ENCODE results near the gene HEG1. TPM values are rescaled to one million over a fixed set of nuclear protein-coding genes. Genes with fewer than 3 reads are reported as not detected.

The HEG1 gene
- total RNA-seq, 6 experiments from 2014 or later = 3.5 to 14.9 (median 10.8) TPM

DNA sequence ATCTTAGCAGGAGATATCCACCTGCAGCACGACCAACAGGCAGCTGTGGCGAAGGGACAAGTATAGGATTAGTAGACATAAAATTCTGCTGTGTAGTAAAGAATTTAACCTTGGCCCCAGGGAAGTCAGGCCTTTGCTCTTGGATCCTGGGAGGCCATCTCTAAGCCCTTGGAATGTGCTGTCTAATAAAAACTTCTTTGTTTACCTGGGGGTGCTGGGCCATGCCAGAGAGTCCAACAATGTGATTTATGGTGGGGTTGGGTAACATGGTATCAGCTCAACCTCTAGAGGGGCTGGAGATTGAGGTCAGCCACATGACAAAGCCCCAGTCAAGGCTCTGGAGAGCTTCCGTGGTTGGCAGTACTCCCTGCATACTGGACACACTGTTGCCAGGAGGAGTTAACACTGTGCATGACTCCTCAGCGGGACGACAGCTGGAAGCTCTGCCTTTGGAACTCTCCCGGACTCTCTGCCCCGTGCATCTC lies 52.4 kb downstream of the HEG1 start:
- Histone ChIP-seq H3K9me3 (no peaks in the 10 kb centered on the region), H3K4me1 (peaks cover 0 to 21% (median 7%) of the 10 kb centered on the region in 4 donors), H3K27me3 (no peaks in the 10 kb centered on the region), H3K27ac (no peak overlapping the region), H3K4me3 (no peak overlapping the region), H3K36me3 (no peaks in the 10 kb centered on the region)
- WGBS (ENCODE audit: insufficient coverage, low coverage, low lambda C conversion rate, missing lambda C conversion rate) = 70% methylated on average over 3 of the region's 7 CpGs
- peak in 2 of 4 donors; percentile 9 to 27 for ATAC-seq
- no peak for TF ChIP-seq POLR2A (IDR thresholded peaks at IDR 0.05)
- TF ChIP-seq, protein P1, sequence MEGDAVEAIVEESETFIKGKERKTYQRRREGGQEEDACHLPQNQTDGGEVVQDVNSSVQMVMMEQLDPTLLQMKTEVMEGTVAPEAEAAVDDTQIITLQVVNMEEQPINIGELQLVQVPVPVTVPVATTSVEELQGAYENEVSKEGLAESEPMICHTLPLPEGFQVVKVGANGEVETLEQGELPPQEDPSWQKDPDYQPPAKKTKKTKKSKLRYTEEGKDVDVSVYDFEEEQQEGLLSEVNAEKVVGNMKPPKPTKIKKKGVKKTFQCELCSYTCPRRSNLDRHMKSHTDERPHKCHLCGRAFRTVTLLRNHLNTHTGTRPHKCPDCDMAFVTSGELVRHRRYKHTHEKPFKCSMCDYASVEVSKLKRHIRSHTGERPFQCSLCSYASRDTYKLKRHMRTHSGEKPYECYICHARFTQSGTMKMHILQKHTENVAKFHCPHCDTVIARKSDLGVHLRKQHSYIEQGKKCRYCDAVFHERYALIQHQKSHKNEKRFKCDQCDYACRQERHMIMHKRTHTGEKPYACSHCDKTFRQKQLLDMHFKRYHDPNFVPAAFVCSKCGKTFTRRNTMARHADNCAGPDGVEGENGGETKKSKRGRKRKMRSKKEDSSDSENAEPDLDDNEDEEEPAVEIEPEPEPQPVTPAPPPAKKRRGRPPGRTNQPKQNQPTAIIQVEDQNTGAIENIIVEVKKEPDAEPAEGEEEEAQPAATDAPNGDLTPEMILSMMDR (IDR thresholded peaks at IDR 0.05) = no peak
- DNase-seq = no peak
- intact Hi-C loops (cut with DNase I) = no loop called here

DNA sequence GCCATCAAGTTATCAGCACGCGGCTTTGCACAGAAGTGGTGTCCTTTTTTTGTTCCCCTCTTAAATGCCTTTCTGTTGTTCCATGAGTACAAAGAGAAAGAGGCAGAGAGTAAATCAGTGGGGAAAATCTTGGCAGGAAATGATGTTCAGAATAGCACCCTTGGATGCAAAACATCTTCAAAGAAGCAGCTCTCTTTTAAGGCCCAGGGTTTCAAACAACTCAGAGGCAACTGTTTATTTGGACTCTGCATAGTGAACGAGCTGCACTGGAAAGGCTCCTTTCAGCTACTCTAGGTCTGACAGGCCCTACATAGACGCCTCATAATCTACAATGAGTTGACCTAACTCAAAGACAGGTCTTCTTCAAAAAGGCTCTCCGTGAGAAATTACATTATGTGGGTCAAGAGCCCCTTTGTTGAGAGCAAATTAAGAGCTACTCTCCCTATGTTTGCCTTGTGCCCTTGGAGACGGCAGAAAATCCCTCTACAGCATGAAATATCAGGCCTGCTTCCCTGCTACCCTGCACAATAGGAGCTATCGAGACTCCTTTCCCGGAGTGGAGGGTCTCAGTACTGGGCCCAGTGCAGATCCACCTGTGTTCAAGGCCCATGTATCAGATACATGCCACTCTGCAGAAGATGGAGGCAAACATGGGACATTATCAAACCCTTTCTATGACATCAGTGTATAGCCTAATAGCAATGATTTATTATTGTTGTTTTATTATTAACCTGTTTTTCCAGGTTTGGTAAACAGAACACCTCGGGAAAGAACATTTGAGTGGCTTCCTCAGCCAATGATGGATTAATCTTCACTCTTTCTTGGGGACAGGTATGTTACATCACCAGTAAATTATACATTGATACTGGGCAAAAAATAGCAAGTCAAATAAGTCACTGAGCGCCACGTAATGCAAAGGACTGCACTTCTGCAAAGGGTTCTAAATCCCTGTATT lies 53.1 kb downstream of the HEG1 start:
- H3K9me3 ChIP-seq = no peaks in the 10 kb centered on the region
- DNase-seq (no peak), ATAC-seq (peak in 2 of 4 donors; percentile 7 to 18)
- no peaks in the 10 kb centered on the region for H3K36me3 ChIP-seq
- 63% methylated on average over 7 of the region's 11 CpGs for WGBS (ENCODE audit: insufficient coverage, low coverage, low lambda C conversion rate, missing lambda C conversion rate)
- no peaks in the 10 kb centered on the region for H3K27me3 ChIP-seq
- H3K27ac ChIP-seq = peak overlapping the region; percentile 29 to 45 (median 39)
- intact Hi-C loops (cut with DNase I) = no loop called here
- H3K4me3 ChIP-seq = no peak overlapping the region
- H3K4me1 ChIP-seq = peaks cover 0 to 21% (median 6%) of the 10 kb centered on the region in 4 donors
- TF ChIP-seq, protein P1 (IDR thresholded peaks at IDR 0.05) = no peak
- TF ChIP-seq POLR2A (IDR thresholded peaks at IDR 0.05) = no peak

DNA sequence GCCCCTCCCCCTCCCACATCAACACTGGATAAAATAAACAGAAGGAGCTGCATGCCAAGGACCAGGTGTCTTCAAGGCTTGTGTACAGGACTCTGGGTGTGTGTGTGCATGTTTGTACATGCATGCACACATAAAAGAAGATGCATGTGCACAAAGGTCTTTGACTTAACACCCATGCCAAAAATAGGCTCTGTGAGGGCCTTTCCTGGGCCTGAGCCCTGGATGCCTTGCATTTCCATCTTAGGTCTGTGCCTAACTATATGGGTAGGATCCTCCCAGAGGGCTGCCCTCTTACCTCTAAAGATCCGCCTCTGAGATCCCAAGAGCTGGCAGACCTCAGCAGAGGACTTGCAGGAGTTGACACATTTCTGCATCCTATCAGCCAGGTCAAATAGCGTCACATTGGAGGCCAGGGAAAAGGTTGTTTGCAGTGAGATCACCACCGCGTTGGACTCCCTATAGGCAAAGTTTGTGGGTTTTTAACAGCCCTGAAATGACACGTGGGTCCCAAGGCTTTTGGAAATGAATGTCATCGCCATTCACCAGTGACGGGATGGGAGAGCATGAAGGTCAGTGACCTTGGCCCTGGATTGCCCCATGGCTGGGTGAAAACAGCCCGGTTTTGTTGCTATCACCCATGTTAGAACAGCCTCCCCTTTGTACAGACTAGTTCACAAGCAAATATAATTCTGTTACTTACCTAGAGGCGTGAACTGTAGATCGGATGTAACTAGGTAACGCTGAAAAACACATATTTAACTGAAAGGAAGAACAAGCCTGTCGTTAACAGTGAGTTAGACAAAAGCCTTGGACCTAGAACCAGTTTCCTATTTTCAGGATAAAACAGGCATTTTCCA lies 54.0 kb downstream of the HEG1 start:
- intact Hi-C loops (cut with DNase I) = no loop called here

DNA sequence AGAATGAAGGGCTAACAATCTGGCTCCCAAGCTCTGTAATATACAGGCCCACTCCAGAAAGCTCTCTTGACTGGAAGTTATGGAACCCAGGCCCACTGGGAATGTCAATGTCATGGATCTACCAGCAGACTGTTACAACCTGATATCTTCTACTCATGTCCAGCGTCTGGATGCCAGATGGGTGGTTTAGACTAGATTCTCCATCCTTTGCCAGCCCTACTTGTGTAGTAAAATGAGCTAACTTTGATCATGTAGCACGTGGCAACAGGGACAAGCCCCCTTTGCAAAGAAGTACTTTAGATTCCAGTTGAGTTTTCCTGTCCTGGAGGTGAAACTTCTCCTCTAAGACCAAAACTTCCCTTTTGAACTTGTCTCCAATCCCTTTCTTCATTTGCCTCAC lies 55.1 kb downstream of the HEG1 start:
- H3K9me3 ChIP-seq = no peaks in the 10 kb centered on the region
- H3K36me3 ChIP-seq = no peaks in the 10 kb centered on the region
- no peaks in the 10 kb centered on the region for H3K27me3 ChIP-seq
- TF ChIP-seq, protein P1 (IDR thresholded peaks at IDR 0.05) = no peak
- no peak for TF ChIP-seq POLR2A (IDR thresholded peaks at IDR 0.05)
- H3K4me1 ChIP-seq = peaks cover 0 to 27% (median 8%) of the 10 kb centered on the region in 4 donors
- H3K27ac ChIP-seq = no peak overlapping the region
- no peak for ATAC-seq
- WGBS (ENCODE audit: insufficient coverage, low coverage, low lambda C conversion rate, missing lambda C conversion rate) = 63% methylated on average over 1 of the region's 2 CpGs
- H3K4me3 ChIP-seq = no peak overlapping the region
- intact Hi-C loops (cut with DNase I) = no loop called here
- DNase-seq = no peak

More for the DNA sequence above, 54.0 kb downstream of the HEG1 start:
- H3K4me3 ChIP-seq = no peak overlapping the region
- peaks cover 0 to 21% (median 6%) of the 10 kb centered on the region in 4 donors for H3K4me1 ChIP-seq
- H3K27ac ChIP-seq = peak overlapping the region; percentile 29 to 45 (median 39)
- H3K36me3 ChIP-seq = no peaks in the 10 kb centered on the region
- H3K9me3 ChIP-seq = no peaks in the 10 kb centered on the region
- DNase-seq = peak; percentile 65 to 67 (median 65)
- TF ChIP-seq, protein P1 (IDR thresholded peaks at IDR 0.05) = no peak
- TF ChIP-seq POLR2A (IDR thresholded peaks at IDR 0.05) = no peak
- peak; percentile 76 to 86 (median 80) for ATAC-seq
- WGBS (ENCODE audit: insufficient coverage, low coverage, low lambda C conversion rate, missing lambda C conversion rate) = 22% methylated on average over 12 of the region's 12 CpGs
- H3K27me3 ChIP-seq = no peaks in the 10 kb centered on the region
